SW 1271 (cell line): ENCODE data around the gene NPFFR1.
A peak's percentile ranks its signal among the peaks of the same experiment; 100 is the strongest.
"Not testable (repeated sequence)": the region's sequence is repeated elsewhere in the genome, so short reads cannot be mapped to it uniquely, and the experiment has no call there.

Experiments
- DNase-seq, 2 experiments: peaks; one replicate each; lab custom pipeline; 2025; lab: John Stamatoyannopoulos, UW

The NPFFR1 gene

GRCh38 chr10:70255329-70256299 lies 28.2 kb downstream of the NPFFR1 start:
- DNase-seq: no peak

- no peak for DNase-seq
Measured at GRCh38 chr10:70254778-70255328, 29.0 kb downstream of the NPFFR1 start.

- no peak for DNase-seq
Measured at GRCh38 chr10:70253878-70254765, 29.7 kb downstream of the NPFFR1 start.

- DNase-seq: no peak
Measured at GRCh38 chr10:70250961-70251680, 32.7 kb downstream of the NPFFR1 start.

GRCh38 chr10:70247360-70247759 lies 36.4 kb downstream of the NPFFR1 start:
- no peak for DNase-seq

GRCh38 chr10:70241081-70241480 lies 42.7 kb downstream of the NPFFR1 start:
- DNase-seq: no peak

- DNase-seq: not testable (repeated sequence)
Measured at GRCh38 chr10:70239986-70240385, 43.8 kb downstream of the NPFFR1 start.

GRCh38 chr10:70239077-70239976 lies 44.5 kb downstream of the NPFFR1 start:
- not testable (repeated sequence) for DNase-seq

- not testable (repeated sequence) for DNase-seq
Measured at GRCh38 chr10:70237958-70238536, 45.8 kb downstream of the NPFFR1 start.

GRCh38 chr10:70234668-70235447 lies 48.9 kb downstream of the NPFFR1 start:
- no peak for DNase-seq

GRCh38 chr10:70233939-70234300 lies 49.9 kb downstream of the NPFFR1 start:
- no peak for DNase-seq

GRCh38 chr10:70233109-70233938 lies 50.5 kb downstream of the NPFFR1 start, which contains the start of gene PPA1:
Gene PPA1 (minus strand): TSS chr10:70233429. CDS start chr10:70233327, 102 bp downstream.
- peak; percentile 81 to 92 for DNase-seq

- no peak for DNase-seq
Measured at GRCh38 chr10:70232859-70233108, 51.0 kb downstream of the NPFFR1 start.

- peak in 1 of 2 experiments; percentile 21 for DNase-seq
Measured at GRCh38 chr10:70232155-70232858, 51.5 kb downstream of the NPFFR1 start.

- DNase-seq: no peak
Measured at GRCh38 chr10:70228491-70228890, 55.3 kb downstream of the NPFFR1 start.

- no peak for DNase-seq
Measured at GRCh38 chr10:70227548-70228320, 56.1 kb downstream of the NPFFR1 start.

- DNase-seq: no peak
Measured at GRCh38 chr10:70223728-70224127, 60.1 kb downstream of the NPFFR1 start.
